Adrenal gland (tissue), 12 donors: ENCODE data around the gene KCNAB3. TPM values are rescaled to one million over a fixed set of nuclear protein-coding genes. Genes with fewer than 3 reads are reported as not detected.

Experiments
- DNase-seq, 7 donors: peaks; one replicate each; pipeline ENCODE4 v3.0.0-alpha.2; 2019 to 2020
- H3K27ac ChIP-seq, 5 donors: fragments of 200-600 bp; sonication (generic) in 4 of 5; 1 replicate in 3 of 5; 2 replicates in 2 of 5; pipeline versions ENCODE4 v1.5.1 to v1.8.0; 2016 to 2020; ENCODE audit warnings: mild to moderate bottlenecking in 1 of 5
- H3K27me3 ChIP-seq: fragments of 200-600 bp; 2 replicates; pipeline ENCODE4 v1.8.0; 2021
- H3K36me3 ChIP-seq, 2 donors: fragments of 200-600 bp; replicated peaks in 1 of 2; 1 replicate in 1 of 2; 2 replicates in 1 of 2; pipeline versions ENCODE4 v1.5.1 to v1.8.0; 2018 to 2022
- H3K4me1 ChIP-seq, 2 donors: fragments of 200-600 bp; replicated peaks in 1 of 2; 1 replicate in 1 of 2; 2 replicates in 1 of 2; pipeline versions ENCODE4 v1.5.1 to v1.8.0; 2018 to 2021
- H3K4me3 ChIP-seq, 4 donors: fragments of 200-600 bp; sonication (generic) in 3 of 4; one replicate each; pipeline ENCODE4 v1.5.1; 2016 to 2018
- H3K9me3 ChIP-seq, 3 donors: fragments of 200-600 bp; sonication (generic) in 1 of 3; replicated peaks in 1 of 3; 1 replicate in 2 of 3; 2 replicates in 1 of 3; pipeline versions ENCODE4 v1.5.1 to v1.8.0; 2016 to 2021
- POLR2A ChIP-seq, 2 donors: fragments of 450-650 bp; IDR thresholded peaks; one replicate each; pipeline ENCODE4 v1.6.1; 2017; ENCODE audit warnings: antibody characterized with exemption in 2 of 2, mild to moderate bottlenecking in 2 of 2, moderate library complexity in 1 of 2
- WGBS, 4 donors: extraction: QIAGEN DNeasy Blood & Tissue Kit in 2 of 4; methylation state at CpG; one replicate each; pipeline versions ENCODE4 v1.1.5 to v1.1.7; 2013 to 2017; 5-methylcytosine and 5-hydroxymethylcytosine counted together
- intact Hi-C, 2 donors: fragments of 100-400 bp; cut with DNase I; formaldehyde crosslinking; loops; one replicate each; pipeline versions ENCODE4 v1.14.1 to v1.15.0; 2022 to 2023
- polyA plus RNA-seq, 3 donors: library from polyadenylated mRNA; stranded (reverse); fragments of 200-250 nt in 2 of 3; fragments of 350-450 nt in 1 of 3; fragmentation: Illumina TruSeq in 1 of 3; extraction: RNeasy Lipid Tissue Mini Kit (QIAGEN cat#74804) in 1 of 3; gene quantifications; one replicate each; pipeline ENCODE4 v1.2.3, GENCODE V29; 2013 to 2014
- total RNA-seq, 9 donors: library from RNA; depleted of rRNA in 4 of 9; stranded (reverse); fragments of >200 nt in 4 of 9; fragments of 120-200 nt in 1 of 9; fragmentation: NEBNext Ultra II Directional in 1 of 9; extraction: Animal tissue kit (Norgen Biotek cat#: 25700) in 1 of 9; gene quantifications; one replicate each; pipeline versions ENCODE4 v1.1.0 to v1.2.4, GENCODE V29; 2013 to 2023
- TF ChIP-seq, protein P1 (sequence below), 6 experiments: fragments of 450-650 bp in 4 of 6; fragments of 200-600 bp in 2 of 6; sonication (generic) in 1 of 6; IDR thresholded peaks; 1 replicate in 5 of 6; 2 replicates in 1 of 6; pipeline versions ENCODE4 v1.5.1 to v1.8.0; 2016 to 2021; ENCODE audit warnings: antibody characterized with exemption in 6 of 6, mild to moderate bottlenecking in 2 of 6, moderate library complexity in 1 of 6
- donor health status: healthy with polysubstance abuse.
- donor health status: Bipolar disorder and iron deficiency.
- donor health status: DM: yes; HTN: yes; CAD: no.
- donor health status: DM: no; HTN: no; CAD: no.
- donor health status: DM: no; HTN: no; CAD: no.
- donor health status: DM: yes; HTN: yes; CAD: no.

KCNAB3 gene
- total and polyA plus RNA-seq, 12 donors = 0.12 to 4.2 (median 0.68) TPM; not detected in 2

DNA sequence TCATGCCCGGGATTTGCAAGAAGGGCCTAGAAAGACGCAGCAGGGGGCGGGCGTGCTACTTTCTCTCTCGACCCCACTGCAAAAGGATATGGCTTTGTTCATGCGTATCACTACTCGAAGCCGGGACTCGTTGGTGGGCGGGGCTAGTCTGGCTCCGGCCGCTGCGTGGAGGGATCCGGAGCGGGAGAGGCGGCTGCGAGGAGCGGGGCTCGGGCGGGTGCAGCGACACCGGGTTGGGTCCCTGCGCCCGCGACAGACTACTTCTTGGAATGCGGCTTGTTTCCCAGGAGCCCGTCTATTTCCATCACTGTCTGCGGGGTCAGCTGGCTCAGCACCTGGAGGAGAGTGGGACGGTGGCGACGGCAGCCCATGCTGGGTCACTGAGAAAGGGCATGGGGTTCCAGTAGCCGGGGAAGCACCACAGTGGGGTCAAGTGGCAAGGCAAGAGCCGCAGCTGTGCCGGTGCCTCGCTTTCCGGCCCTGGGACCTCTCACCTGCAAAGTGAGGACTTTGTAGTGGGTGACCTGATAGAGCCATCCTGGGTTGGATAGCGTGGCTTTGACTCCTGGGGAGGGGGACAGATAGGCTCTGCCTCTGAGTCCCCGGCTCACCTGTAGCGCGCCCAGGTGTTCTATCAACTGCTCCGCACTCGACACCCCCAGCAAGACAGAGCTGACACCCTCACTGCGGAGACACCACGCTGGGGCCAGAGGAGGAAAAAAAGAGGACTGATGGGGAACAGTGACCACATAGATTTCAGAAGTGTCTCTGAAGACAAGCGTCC is 6.6 kb downstream of the KCNAB3 start:
- 19 to 39% (median 24%) methylated on average over 17 to 45 of the region's 45 CpGs for WGBS, 4 donors
- H3K4me1 ChIP-seq = peaks cover 11% of the 10 kb centered on the region in 2 donors
- DNase-seq = peak; percentile 82 to 93 (median 87)
- peak overlapping the region in 4 of 5 donors; percentile 15 to 61 (median 24) for H3K27ac ChIP-seq
- H3K27me3 ChIP-seq = no peaks in the 10 kb centered on the region
- TF ChIP-seq POLR2A (IDR thresholded peaks at IDR 0.05) = peak in 1 of 2 donors; percentile 72
- TF ChIP-seq, protein P1, sequence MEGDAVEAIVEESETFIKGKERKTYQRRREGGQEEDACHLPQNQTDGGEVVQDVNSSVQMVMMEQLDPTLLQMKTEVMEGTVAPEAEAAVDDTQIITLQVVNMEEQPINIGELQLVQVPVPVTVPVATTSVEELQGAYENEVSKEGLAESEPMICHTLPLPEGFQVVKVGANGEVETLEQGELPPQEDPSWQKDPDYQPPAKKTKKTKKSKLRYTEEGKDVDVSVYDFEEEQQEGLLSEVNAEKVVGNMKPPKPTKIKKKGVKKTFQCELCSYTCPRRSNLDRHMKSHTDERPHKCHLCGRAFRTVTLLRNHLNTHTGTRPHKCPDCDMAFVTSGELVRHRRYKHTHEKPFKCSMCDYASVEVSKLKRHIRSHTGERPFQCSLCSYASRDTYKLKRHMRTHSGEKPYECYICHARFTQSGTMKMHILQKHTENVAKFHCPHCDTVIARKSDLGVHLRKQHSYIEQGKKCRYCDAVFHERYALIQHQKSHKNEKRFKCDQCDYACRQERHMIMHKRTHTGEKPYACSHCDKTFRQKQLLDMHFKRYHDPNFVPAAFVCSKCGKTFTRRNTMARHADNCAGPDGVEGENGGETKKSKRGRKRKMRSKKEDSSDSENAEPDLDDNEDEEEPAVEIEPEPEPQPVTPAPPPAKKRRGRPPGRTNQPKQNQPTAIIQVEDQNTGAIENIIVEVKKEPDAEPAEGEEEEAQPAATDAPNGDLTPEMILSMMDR (IDR thresholded peaks at IDR 0.05) = no peak
- intact Hi-C loops = no loop called here
- H3K4me3 ChIP-seq = peak overlapping the region in 2 of 4 donors; percentile 21 to 58
- no peaks in the 10 kb centered on the region for H3K36me3 ChIP-seq
- no peaks in the 10 kb centered on the region for H3K9me3 ChIP-seq

DNA sequence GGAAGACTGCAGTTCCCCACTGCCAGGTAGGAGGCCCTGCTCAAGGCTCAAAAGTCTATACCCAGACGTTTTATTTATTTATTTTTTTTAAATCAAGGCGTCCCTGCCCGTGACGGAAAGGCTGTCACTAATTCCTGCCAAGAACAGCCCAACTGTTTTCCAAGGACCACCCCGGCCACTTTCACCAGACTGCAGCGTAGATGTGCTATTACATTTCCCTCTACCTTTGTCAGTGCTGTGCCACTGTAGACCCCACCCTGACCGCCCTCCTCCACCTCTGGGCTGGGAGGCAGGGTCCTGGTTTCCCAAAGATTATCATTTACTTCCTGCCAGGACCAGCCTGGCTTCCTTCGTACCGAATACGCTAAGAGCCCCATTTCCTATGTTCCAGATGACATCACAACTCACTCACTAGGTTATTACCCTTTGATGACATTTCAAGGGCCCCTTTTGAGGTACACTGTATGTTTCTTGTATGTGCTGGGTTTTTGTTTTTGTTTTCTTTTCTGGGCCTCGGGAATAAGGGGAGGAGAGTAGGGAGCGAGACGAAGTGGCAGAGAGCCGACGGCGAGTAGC is 7.3 kb downstream of the KCNAB3 start:
- Histone ChIP-seq H3K27me3 (no peaks in the 10 kb centered on the region), H3K9me3 (no peaks in the 10 kb centered on the region), H3K27ac (peak overlapping the region in 4 of 5 donors; percentile 15 to 61 (median 24)), H3K36me3 (no peaks in the 10 kb centered on the region), H3K4me3 (peak overlapping the region in 2 of 4 donors; percentile 21 to 58), H3K4me1 (peaks cover 11% of the 10 kb centered on the region in 2 donors)
- no peak for TF ChIP-seq POLR2A (IDR thresholded peaks at IDR 0.05)
- TF ChIP-seq, protein P1 (IDR thresholded peaks at IDR 0.05) = peak in 1 of 6 experiments; percentile 7
- intact Hi-C loops = no loop called here
- 27 to 33% (median 32%) methylated on average over 16 of the region's 16 CpGs for WGBS, 4 donors
- DNase-seq = no peak

DNA sequence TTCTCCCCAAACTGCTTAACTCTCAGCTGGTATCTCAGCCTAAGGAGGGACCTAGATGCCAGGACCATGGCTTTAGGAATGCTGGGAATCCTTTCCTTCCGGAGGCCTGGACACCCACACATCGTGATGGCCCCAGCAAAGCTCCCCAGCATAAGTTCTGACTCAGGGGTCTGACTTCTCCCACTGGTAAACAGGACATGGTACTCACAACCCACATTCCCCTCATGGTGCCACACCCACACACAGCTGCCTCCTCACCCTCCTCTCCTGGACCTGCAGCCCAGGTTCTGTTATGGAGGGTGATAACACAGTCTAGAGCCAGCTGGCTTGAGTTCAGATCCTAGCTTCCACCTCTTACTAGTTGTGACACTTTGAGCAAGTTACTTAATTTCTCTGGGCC is 12.8 kb downstream of the KCNAB3 start:
- 60 to 85% (median 75%) methylated on average over 1 to 2 of the region's 2 CpGs for WGBS, 4 donors
- H3K9me3 ChIP-seq = no peaks in the 10 kb centered on the region
- no peaks in the 10 kb centered on the region for H3K27me3 ChIP-seq
- H3K27ac ChIP-seq = peak overlapping the region in 2 of 5 donors; percentile 96
- no peak overlapping the region for H3K4me3 ChIP-seq
- peaks cover 10 to 25% of the 10 kb centered on the region in 2 donors for H3K4me1 ChIP-seq
- intact Hi-C loops = loop anchor here in 1 of 2 donors (10.0 kb wide), 1 partner anchor 52 kb away; no protein-coding TSS in a partner anchor
- TF ChIP-seq, protein P1 (IDR thresholded peaks at IDR 0.05) = no peak
- TF ChIP-seq POLR2A (IDR thresholded peaks at IDR 0.05) = no peak
- peaks cover 0 to 4% of the 10 kb centered on the region in 2 donors for H3K36me3 ChIP-seq
- no peak for DNase-seq

DNA sequence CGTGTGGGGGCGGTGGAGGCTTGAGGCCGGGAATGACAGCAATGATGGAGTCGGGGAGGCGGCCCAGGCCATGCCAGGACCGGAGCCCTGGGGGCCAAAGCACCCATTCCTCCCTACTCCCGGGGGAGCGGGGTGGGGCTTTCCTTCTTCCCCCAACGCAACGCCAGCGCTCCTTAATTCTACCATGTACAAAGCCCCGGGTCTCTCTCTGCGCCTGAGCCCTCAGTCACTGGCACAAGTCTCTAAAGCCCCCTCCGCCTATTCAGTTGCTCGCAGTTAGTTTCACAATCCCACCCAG is 13.3 kb downstream of the KCNAB3 start:
- intact Hi-C loops = loop anchor here in 1 of 2 donors (10.0 kb wide), 1 partner anchor 52 kb away; no protein-coding TSS in a partner anchor
- no peak for DNase-seq
- H3K27ac ChIP-seq = peak overlapping the region in 4 of 5 donors; percentile 81 to 96 (median 88)
- TF ChIP-seq, protein P1 (IDR thresholded peaks at IDR 0.05) = no peak
- no peak for TF ChIP-seq POLR2A (IDR thresholded peaks at IDR 0.05)
- WGBS, 4 donors = 42 to 61% (median 51%) methylated on average over 9 to 15 of the region's 15 CpGs
- H3K27me3 ChIP-seq = no peaks in the 10 kb centered on the region
- H3K9me3 ChIP-seq = no peaks in the 10 kb centered on the region
- H3K36me3 ChIP-seq = peaks cover 0 to 9% of the 10 kb centered on the region in 2 donors
- H3K4me3 ChIP-seq = peak overlapping the region in 2 of 4 donors; percentile 24 to 55
- H3K4me1 ChIP-seq = peaks cover 10 to 25% of the 10 kb centered on the region in 2 donors
